Measurements from ENCODE around the gene NCR3LG1.
A peak's percentile ranks its signal among the peaks of the same experiment; 100 is the strongest.

The NCR3LG1 gene

GRCh38 chr11:17414317-17414737, 62.7 kb downstream of the NCR3LG1 start:
- H4K20me1 ChIP-seq (ENCODE audit: insufficient read depth, low read length) = no peaks in the 10 kb centered on the region
- peaks cover 84% of the 10 kb centered on the region for H3K4me1 ChIP-seq (ENCODE audit: insufficient read depth, low read length)
- 0 out of 2 replicates have a peak overlapping the region, but pooled peaks have one; percentile 14 for H2AFZ ChIP-seq (ENCODE audit: low read depth, low read length)
- DNase-seq = peak; percentile 94
- H3K9ac ChIP-seq (ENCODE audit: low read depth, low read length) = peak overlapping the region; percentile 57
- peak overlapping the region; percentile 56 for H3K4me2 ChIP-seq (ENCODE audit: insufficient read depth, low read length)
- peak overlapping the region in 1 of 2 experiments; percentile 9; a peak in 1 of 4 replicates for H3K4me3 ChIP-seq (ENCODE audit: low read depth in 1 of 2, low read length in 2 of 2)
- peak overlapping the region; percentile 99 for H3K27ac ChIP-seq (ENCODE audit: low read length)
- H3K27me3 ChIP-seq (ENCODE audit: insufficient read depth, low read length, poor library complexity) = no peaks in the 10 kb centered on the region
- no peaks in the 10 kb centered on the region for H3K9me3 ChIP-seq (ENCODE audit: insufficient read depth, low read length, severe bottlenecking)
- TF ChIP-seq CTCF (IDR thresholded peaks at IDR 0.05; ENCODE audit: borderline replicate concordance, extremely low read depth, low read length, poor library complexity, severe bottlenecking) (no peak), EZH2 (IDR thresholded peaks at IDR 0.05; ENCODE audit: borderline replicate concordance, low read depth, low read length, severe bottlenecking) (no peak)
- H3K79me2 ChIP-seq (ENCODE audit: insufficient read depth, low read length) = no peaks in the 10 kb centered on the region
- ATAC-seq (ENCODE audit: insufficient read depth, low read depth) = peak; percentile 76
- H3K36me3 ChIP-seq (ENCODE audit: insufficient read depth, low read length) = no peaks in the 10 kb centered on the region

- Histone ChIP-seq H3K9me3 (ENCODE audit: insufficient read depth, low read length, severe bottlenecking) (no peaks in the 10 kb centered on the region), H3K9ac (ENCODE audit: low read depth, low read length) (peak overlapping the region; percentile 57), H2AFZ (ENCODE audit: low read depth, low read length) (no peak overlapping the region), H3K27me3 (ENCODE audit: insufficient read depth, low read length, poor library complexity) (no peaks in the 10 kb centered on the region), H3K4me2 (ENCODE audit: insufficient read depth, low read length) (peak overlapping the region; percentile 56), H3K79me2 (ENCODE audit: insufficient read depth, low read length) (no peaks in the 10 kb centered on the region), H3K4me3 (ENCODE audit: low read depth in 1 of 2, low read length in 2 of 2) (peak overlapping the region in 1 of 2 experiments; percentile 35; a peak in 1 of 4 replicates), H3K4me1 (ENCODE audit: insufficient read depth, low read length) (peaks cover 91% of the 10 kb centered on the region), H3K36me3 (ENCODE audit: insufficient read depth, low read length) (no peaks in the 10 kb centered on the region), H4K20me1 (ENCODE audit: insufficient read depth, low read length) (no peaks in the 10 kb centered on the region), H3K27ac (ENCODE audit: low read length) (peak overlapping the region; percentile 99)
- DNase-seq = peak; percentile 71
- ATAC-seq (ENCODE audit: insufficient read depth, low read depth) = peak; percentile 57
- TF ChIP-seq EZH2 (IDR thresholded peaks at IDR 0.05; ENCODE audit: borderline replicate concordance, low read depth, low read length, severe bottlenecking) (no peak), CTCF (IDR thresholded peaks at IDR 0.05; ENCODE audit: borderline replicate concordance, extremely low read depth, low read length, poor library complexity, severe bottlenecking) (peak; percentile 54)
Observed at GRCh38 chr11:17414992-17415391, 63.4 kb downstream of the NCR3LG1 start.

- no peak for TF ChIP-seq CTCF (IDR thresholded peaks at IDR 0.05; ENCODE audit: borderline replicate concordance, extremely low read depth, low read length, poor library complexity, severe bottlenecking)
- no peak for TF ChIP-seq EZH2 (IDR thresholded peaks at IDR 0.05; ENCODE audit: borderline replicate concordance, low read depth, low read length, severe bottlenecking)
- Histone ChIP-seq H3K9me3 (ENCODE audit: insufficient read depth, low read length, severe bottlenecking) (no peaks in the 10 kb centered on the region), H3K36me3 (ENCODE audit: insufficient read depth, low read length) (no peaks in the 10 kb centered on the region), H3K4me2 (ENCODE audit: insufficient read depth, low read length) (peak overlapping the region; percentile 56), H3K4me3 (ENCODE audit: low read depth in 1 of 2, low read length in 2 of 2) (peak overlapping the region in 1 of 2 experiments; percentile 35; a peak in 1 of 4 replicates), H3K79me2 (ENCODE audit: insufficient read depth, low read length) (no peaks in the 10 kb centered on the region), H3K27me3 (ENCODE audit: insufficient read depth, low read length, poor library complexity) (no peaks in the 10 kb centered on the region), H2AFZ (ENCODE audit: low read depth, low read length) (no peak overlapping the region), H4K20me1 (ENCODE audit: insufficient read depth, low read length) (no peaks in the 10 kb centered on the region), H3K9ac (ENCODE audit: low read depth, low read length) (peak overlapping the region; percentile 57), H3K4me1 (ENCODE audit: insufficient read depth, low read length) (peaks cover 97% of the 10 kb centered on the region), H3K27ac (ENCODE audit: low read length) (peak overlapping the region; percentile 99)
- DNase-seq = peak; percentile 83
- peak; percentile 50 for ATAC-seq (ENCODE audit: insufficient read depth, low read depth)
Observed at GRCh38 chr11:17415523-17416104, 64.0 kb downstream of the NCR3LG1 start.

All from DND-41 (cell line).